NCI-H526 treated with DMSO at 0.1 percent for 48 hours (cell line): ENCODE results near the gene GRIA1.

ENCODE experiments used
- DNase-seq: peaks from one replicate; lab custom pipeline; 2025; lab: John Stamatoyannopoulos, UW

GRIA1 gene

GRCh38 chr5:153659039-153659736 is 168.7 kb downstream of the GRIA1 start:
- DNase-seq = no peak

DNA sequence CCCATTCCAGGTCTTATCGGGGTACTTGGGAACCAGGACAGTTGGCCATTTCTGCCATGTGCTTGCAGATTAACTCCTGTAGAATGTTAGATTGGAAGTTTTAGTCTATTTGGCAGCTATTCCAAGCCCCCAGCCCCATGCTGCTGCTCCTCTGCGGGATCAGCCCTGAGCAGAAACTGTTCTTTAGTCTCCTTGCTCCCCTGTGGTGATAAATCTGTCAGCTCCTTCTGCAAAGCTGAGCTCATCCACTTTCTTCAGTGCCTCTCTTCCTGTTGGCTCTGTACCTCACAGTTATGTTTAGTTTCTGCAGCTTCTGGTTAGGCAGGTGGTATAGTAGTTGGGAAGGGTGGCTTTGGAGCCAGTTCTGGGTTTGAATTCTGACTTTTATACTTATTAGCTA is 170.4 kb downstream of the GRIA1 start:
- DNase-seq = no peak

- DNase-seq = no peak
Measured at GRCh38 chr5:153661897-153662296, 171.4 kb downstream of the GRIA1 start.

GRCh38 chr5:153670101-153670500 is 179.6 kb downstream of the GRIA1 start:
- no peak for DNase-seq

- DNase-seq = no peak
Measured at GRCh38 chr5:153671653-153672346, 181.3 kb downstream of the GRIA1 start.

GRCh38 chr5:153672347-153673090 is 182.0 kb downstream of the GRIA1 start:
- DNase-seq = no peak

DNA sequence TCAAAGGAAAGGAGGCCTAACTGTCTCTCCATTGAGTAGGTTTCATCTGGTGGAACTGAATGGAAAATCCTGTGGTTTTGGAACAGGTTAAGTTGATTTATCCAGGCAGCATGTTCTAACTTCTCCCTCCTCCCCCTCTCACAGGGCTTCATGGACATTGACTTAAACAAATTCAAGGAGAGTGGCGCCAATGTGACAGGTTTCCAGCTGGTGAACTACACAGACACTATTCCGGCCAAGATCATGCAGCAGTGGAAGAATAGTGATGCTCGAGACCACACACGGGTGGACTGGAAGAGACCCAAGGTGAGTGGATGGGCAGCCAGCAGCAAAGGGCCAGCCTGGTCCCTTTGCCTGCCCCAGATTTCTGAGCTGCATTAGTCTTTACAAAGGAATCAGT is 183.9 kb downstream of the GRIA1 start:
- DNase-seq = no peak

DNA sequence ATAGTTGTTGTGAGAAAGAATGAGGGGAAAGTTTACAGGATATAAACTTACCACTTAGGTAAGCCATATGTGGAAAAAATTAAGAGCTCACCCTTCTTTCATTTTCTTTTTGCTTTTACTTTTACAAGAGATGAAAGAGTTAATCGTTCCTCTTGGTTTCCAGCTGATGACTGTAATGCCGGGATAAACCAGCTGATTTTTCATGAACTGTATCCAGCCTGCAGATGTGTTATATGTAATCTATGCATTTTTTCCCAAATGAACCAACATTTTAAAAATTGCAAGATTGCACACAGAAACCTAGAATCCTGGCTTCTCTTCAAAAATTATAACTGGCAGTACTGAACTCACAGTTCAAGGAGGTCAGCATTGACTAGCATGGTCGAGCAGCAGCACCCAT is 185.9 kb downstream of the GRIA1 start:
- DNase-seq = no peak

DNA sequence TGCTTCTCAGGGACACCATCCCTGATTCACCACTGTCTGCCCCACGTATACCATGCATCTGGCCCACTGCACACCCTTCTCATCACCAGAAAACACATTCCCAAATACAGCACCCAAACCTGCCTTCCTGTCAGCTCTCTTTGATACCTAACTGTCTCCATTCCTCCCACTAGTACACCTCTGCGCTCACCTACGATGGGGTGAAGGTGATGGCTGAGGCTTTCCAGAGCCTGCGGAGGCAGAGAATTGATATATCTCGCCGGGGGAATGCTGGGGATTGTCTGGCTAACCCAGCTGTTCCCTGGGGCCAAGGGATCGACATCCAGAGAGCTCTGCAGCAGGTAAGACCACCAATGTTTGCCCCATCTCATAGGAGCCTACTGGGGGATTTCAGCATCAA is 186.4 kb downstream of the GRIA1 start:
- DNase-seq = no peak

GRCh38 chr5:153678617-153679329 is 188.3 kb downstream of the GRIA1 start:
- DNase-seq = no peak

GRCh38 chr5:153690236-153690635 is 199.8 kb downstream of the GRIA1 start:
- no peak for DNase-seq

DNA sequence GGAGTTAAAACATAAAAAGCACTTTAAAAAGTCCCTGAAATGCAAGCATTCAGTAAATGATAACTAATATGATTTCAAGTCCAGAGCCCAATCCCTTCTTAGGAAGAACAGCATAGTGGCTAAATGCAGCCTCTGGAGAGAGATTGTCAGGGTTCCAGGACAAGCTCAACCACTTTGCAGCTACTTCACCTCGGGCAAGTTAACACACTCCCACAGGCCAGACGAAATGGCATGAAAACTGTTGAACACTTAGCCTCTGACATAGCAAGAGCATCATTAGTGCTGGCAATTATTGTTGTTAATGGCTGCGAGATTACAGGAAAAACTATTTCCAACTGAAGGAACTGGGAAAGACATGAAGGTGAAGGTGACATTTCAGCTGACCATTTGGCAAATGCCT is 205.8 kb downstream of the GRIA1 start:
- no peak for DNase-seq

- DNase-seq = no peak
Measured at GRCh38 chr5:153699035-153699434, 208.6 kb downstream of the GRIA1 start.

DNA sequence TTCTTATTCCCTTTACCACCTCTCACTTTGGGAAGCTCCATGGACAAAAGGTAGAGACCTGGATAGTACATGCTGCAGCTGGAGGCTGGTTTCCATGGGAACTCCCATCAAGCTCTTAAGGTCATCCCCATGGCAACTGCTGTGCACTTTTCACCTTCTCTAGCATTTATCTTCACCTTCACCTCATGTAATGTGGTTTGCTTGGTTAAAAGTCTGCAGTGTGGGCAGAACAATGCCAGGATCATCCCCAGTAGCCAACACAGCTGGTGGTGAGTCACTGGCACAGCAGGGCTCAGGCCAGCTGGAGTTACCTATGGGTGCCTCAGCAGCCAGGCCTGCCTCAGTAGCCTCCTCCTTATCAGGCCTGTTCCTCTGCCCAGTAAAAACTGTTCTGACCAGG is 210.5 kb downstream of the GRIA1 start:
- DNase-seq = no peak

GRCh38 chr5:153702265-153702664 is 211.8 kb downstream of the GRIA1 start:
- DNase-seq = no peak

GRCh38 chr5:153704110-153704509 is 213.6 kb downstream of the GRIA1 start:
- no peak for DNase-seq

DNA sequence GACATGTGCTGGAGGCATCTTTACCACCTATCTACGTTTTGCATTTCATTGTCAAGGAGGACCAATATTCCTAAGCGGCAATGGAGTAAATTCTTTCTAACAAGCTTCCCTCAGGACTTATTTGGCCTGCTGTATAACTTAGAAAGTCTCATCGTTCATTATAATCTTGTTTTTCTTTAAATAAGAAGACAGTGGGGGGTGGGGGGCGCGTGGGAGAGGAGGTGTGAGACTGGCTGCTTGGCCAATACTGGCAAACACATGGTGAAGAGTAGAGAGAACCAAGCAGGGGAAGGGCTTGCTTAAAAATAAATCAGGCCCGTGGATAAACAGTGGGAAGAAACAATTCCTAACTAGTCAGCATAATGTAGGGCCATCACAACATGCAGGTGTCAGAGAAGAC is 217.2 kb downstream of the GRIA1 start:
- DNase-seq = no peak

- DNase-seq = no peak
Measured at GRCh38 chr5:153711755-153712154, 221.3 kb downstream of the GRIA1 start.

DNA sequence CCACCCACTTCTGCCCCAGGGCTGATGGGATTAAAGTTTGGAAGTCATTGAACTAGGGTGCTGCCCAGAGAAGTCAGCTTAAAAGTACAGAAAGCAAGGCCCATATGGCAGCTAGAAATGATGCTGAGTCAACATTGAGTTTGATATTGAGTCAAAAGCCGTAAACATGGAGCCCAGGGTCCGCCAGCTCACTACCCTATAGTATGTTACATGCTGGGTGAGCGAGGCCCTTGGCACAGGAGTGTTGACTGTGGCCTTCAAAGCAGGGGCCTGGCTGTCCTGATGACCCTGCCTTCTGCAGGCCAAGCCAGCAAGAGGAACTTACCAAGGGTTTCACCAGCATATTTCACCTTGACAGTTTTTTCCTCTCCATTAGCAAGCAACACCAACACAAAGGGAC is 222.5 kb downstream of the GRIA1 start:
- no peak for DNase-seq

- DNase-seq = no peak
Measured at GRCh38 chr5:153713943-153714342, 223.5 kb downstream of the GRIA1 start.

- DNase-seq = no peak
Measured at GRCh38 chr5:153714798-153715197, 224.3 kb downstream of the GRIA1 start.

DNA sequence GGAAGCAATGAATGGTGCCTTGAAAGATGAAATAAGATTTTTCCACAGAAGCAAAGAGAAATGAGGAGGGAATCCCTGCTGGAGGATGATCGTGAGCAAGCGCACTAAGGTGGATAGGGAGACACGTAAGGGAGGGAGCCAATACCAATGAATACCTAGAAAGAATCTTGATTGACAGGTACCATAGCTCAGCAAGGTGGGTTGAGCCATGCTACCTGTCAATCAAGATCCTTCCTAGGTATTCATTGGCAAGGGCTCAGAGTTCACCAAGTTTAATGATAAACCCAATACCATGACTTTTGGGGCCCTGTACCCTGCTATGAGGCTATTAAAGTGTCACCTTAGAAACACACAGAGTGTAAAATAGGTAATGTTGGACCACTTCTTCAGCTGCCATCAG is 226.8 kb downstream of the GRIA1 start:
- no peak for DNase-seq

- DNase-seq = no peak
Measured at GRCh38 chr5:153718713-153719112, 228.2 kb downstream of the GRIA1 start.
